HepG2 (cell line): Measurements from ENCODE around the gene SEC14L1. TPM values are rescaled to one million over a fixed set of nuclear protein-coding genes. Genes with fewer than 3 reads are reported as not detected.

Experiments used
- ARHGAP35 ChIP-seq: sonication (generic); formaldehyde crosslinking; IDR thresholded peaks from 2 replicates; pipeline ENCODE4 v1.9.0; 2022; ENCODE audit warnings: mild to moderate bottlenecking, inconsistent platforms, moderate library complexity, missing genetic modification reagents, borderline replicate concordance
- BCL3 ChIP-seq: sonication (generic); formaldehyde crosslinking; IDR thresholded peaks from 2 replicates; pipeline ENCODE4 v1.5.1; 2020; ENCODE audit warnings: mild to moderate bottlenecking, missing genetic modification reagents, moderate library complexity
- DPF2 ChIP-seq: sonication (generic); formaldehyde crosslinking; IDR thresholded peaks from 2 replicates; pipeline ENCODE4 v1.4.0; 2020; ENCODE audit warnings: mild to moderate bottlenecking, low read depth, missing genetic modification reagents, borderline replicate concordance
- ESRRA ChIP-seq: sonication (generic); formaldehyde crosslinking; IDR thresholded peaks from 2 replicates; pipeline ENCODE4 v1.5.1; 2020; ENCODE audit warnings: mild to moderate bottlenecking, low read depth, missing genetic modification reagents
- FOXP1 ChIP-seq, 2 experiments: fragments of 450-650 bp in 1 of 2; IDR thresholded peaks; 2 replicates each; pipeline ENCODE4 v1.6.1; 2017 to 2018; ENCODE audit warnings: antibody characterized with exemption in 1 of 2
- HDAC1 ChIP-seq: sonication (generic); formaldehyde crosslinking; IDR thresholded peaks from 2 replicates; pipeline ENCODE4 v1.5.1; 2020; ENCODE audit warnings: mild to moderate bottlenecking, missing genetic modification reagents
- HNF1A ChIP-seq, 2 experiments: sonication (generic) in 1 of 2; formaldehyde crosslinking in 1 of 2; IDR thresholded peaks; 2 replicates each; pipeline versions ENCODE4 v1.4.0 to v1.6.1; 2016 to 2020; ENCODE audit warnings: borderline replicate concordance in 1 of 2, low read depth in 1 of 2, mild to moderate bottlenecking in 1 of 2, missing genetic modification reagents in 1 of 2
- HNF1B ChIP-seq: sonication (generic); formaldehyde crosslinking; IDR thresholded peaks from 2 replicates; pipeline ENCODE4 v1.5.1; 2020; ENCODE audit warnings: mild to moderate bottlenecking, moderate library complexity, missing genetic modification reagents
- IRF9 ChIP-seq: sonication (generic); formaldehyde crosslinking; IDR thresholded peaks from 2 replicates; pipeline ENCODE4 v1.8.0; 2022; ENCODE audit warnings: missing genetic modification reagents, mild to moderate bottlenecking, borderline replicate concordance
- MEIS1 ChIP-seq: sonication (generic); formaldehyde crosslinking; IDR thresholded peaks from 2 replicates; pipeline ENCODE4 v1.9.0; 2021; ENCODE audit warnings: mild to moderate bottlenecking, missing genetic modification reagents, moderate library complexity, borderline replicate concordance
- MTF1 ChIP-seq: sonication (generic); formaldehyde crosslinking; IDR thresholded peaks from 2 replicates; pipeline ENCODE4 v1.5.0; 2020; ENCODE audit warnings: missing genetic modification reagents
- RBM39 ChIP-seq: fragments of 200-400 bp; formaldehyde crosslinking; IDR thresholded peaks from one replicate; pipeline ENCODE4 v1.6.1; 2018; ENCODE audit warnings: antibody characterized with exemption, mild to moderate bottlenecking, low read depth, low read length; ENCODE audit not compliant: poor library complexity, severe bottlenecking
- RELA ChIP-seq: sonication (generic); formaldehyde crosslinking; IDR thresholded peaks from 2 replicates; pipeline ENCODE4 v1.4.0; 2020; ENCODE audit warnings: missing genetic modification reagents
- TEAD3 ChIP-seq: optimal IDR thresholded peaks from 2 replicates; pipeline ENCODE3; 2016; ENCODE audit warnings: borderline replicate concordance
- ZNF207 ChIP-seq: fragments of 450-650 bp; IDR thresholded peaks from 2 replicates; pipeline ENCODE4 v1.6.1; 2016; ENCODE audit warnings: antibody characterized with exemption, borderline replicate concordance
- ZNF441 ChIP-seq: sonication (generic); formaldehyde crosslinking; IDR thresholded peaks from 2 replicates; pipeline ENCODE4 v1.7.0; 2021; ENCODE audit warnings: missing genetic modification reagents, borderline replicate concordance
- ZNF512 ChIP-seq: sonication (generic); formaldehyde crosslinking; IDR thresholded peaks from 2 replicates; pipeline ENCODE4 v1.4.0; 2020; ENCODE audit warnings: mild to moderate bottlenecking, missing genetic modification reagents
- ZNF563 ChIP-seq: sonication (generic); formaldehyde crosslinking; IDR thresholded peaks from 2 replicates; pipeline ENCODE4 v1.8.0; 2022; ENCODE audit warnings: mild to moderate bottlenecking, moderate library complexity, missing genetic modification reagents
- polyA plus RNA-seq, 8 experiments: library from polyadenylated mRNA; depleted of rRNA in 3 of 8; stranded (reverse) in 7 of 8; unstranded in 1 of 8; fragments of >200 nt; fragmentation: Illumina TruSeq in 4 of 8; extraction: Trizol in 4 of 8; gene quantifications; 2 replicates each; pipeline versions ENCODE4 v1.2.1 to v1.2.3, GENCODE V29; 2011 to 2016; ENCODE audit warnings: low read depth in 4 of 8, missing spikeins in 1 of 8, mixed read lengths in 1 of 8; ENCODE audit not compliant: insufficient read depth in 1 of 8
- total RNA-seq, 5 experiments: library from RNA; depleted of rRNA; stranded (reverse); fragments of >200 nt; fragmentation: Illumina TruSeq; extraction: Trizol; gene quantifications; 2 replicates each; pipeline ENCODE4 v1.2.3, GENCODE V29; 2016; ENCODE audit warnings: low read depth in 1 of 5

Gene SEC14L1
- total and polyA plus RNA-seq, 2 of the 13 experiments (the other 11 are each of a cell fraction or from before 2014, with no cell fraction given) = 26.3 to 43.9 TPM

GRCh38 chr17:77145612-77146245 lies 5.0 kb downstream of the SEC14L1 start (continued):
- TF ChIP-seq BCL3 (CRISPR knock-in tag) = peak; percentile 17; the same call in 1 of the 2 replicates
- no peak for TF ChIP-seq MTF1 (CRISPR knock-in tag)
- TF ChIP-seq ARHGAP35 (CRISPR knock-in tag) = no peak
- TF ChIP-seq HNF1B (CRISPR knock-in tag) = no peak
- peak; percentile 78 for TF ChIP-seq TEAD3 (CRISPR knock-in tag)
- TF ChIP-seq ZNF207 = no peak
- no peak for TF ChIP-seq HNF1A (IDR thresholded peaks at IDR 0.05; ENCODE audit: low read depth)
- 0 out of 2 replicates have a peak, but pooled peaks have one; percentile 33 for TF ChIP-seq HNF1A (CRISPR knock-in tag; IDR thresholded peaks at IDR 0.05; ENCODE audit: borderline replicate concordance)
- TF ChIP-seq IRF9 (CRISPR knock-in tag) = peak; percentile 78; the same call in 1 of the 2 replicates
- no peak for TF ChIP-seq ZNF441 (CRISPR knock-in tag)
- no peak for TF ChIP-seq ZNF512 (CRISPR knock-in tag)
- TF ChIP-seq MEIS1 (CRISPR knock-in tag) = peak; percentile 40; the same call in 1 of the 2 replicates
- TF ChIP-seq ZNF563 (CRISPR knock-in tag) = no peak
- TF ChIP-seq FOXP1 (IDR thresholded peaks at IDR 0.05) = no peak
- TF ChIP-seq FOXP1 (CRISPR knock-in tag; IDR thresholded peaks at IDR 0.05) = 0 out of 2 replicates have a peak, but pooled peaks have one; percentile 27
- 0 out of 2 replicates have a peak, but pooled peaks have one; percentile 36 for TF ChIP-seq ESRRA (CRISPR knock-in tag)
- TF ChIP-seq DPF2 (CRISPR knock-in tag) = 0 out of 2 replicates have a peak, but pooled peaks have one; percentile 29
- peak; percentile 61 for TF ChIP-seq HDAC1 (CRISPR knock-in tag)
- peak; percentile 43 for TF ChIP-seq RBM39
- TF ChIP-seq RELA (CRISPR knock-in tag) = 0 out of 2 replicates have a peak, but pooled peaks have one; percentile 30
